GM23338 (cell line): Measurements from ENCODE around the gene OR10S1. TPM values are rescaled to one million over a fixed set of nuclear protein-coding genes. Genes with fewer than 3 reads are reported as not detected.

Source experiments
- ATAC-seq: fragments of 200-7000 bp; cut with Tn5 transposase; 3 replicates; pipeline ENCODE4 v1.9.1; 2020
- DNase-seq: peaks from one replicate; pipeline ENCODE4 v3.0.0-alpha.2; 2015; ENCODE audit warnings: low spot score
- H2AFZ ChIP-seq: fragments of 200-600 bp; sonication (generic); 2 replicates; pipeline ENCODE4 v1.8.0; 2016; ENCODE audit warnings: antibody characterized with exemption, mild to moderate bottlenecking, moderate library complexity
- H3F3A ChIP-seq: fragments of 200-600 bp; sonication (generic); replicated peaks from 2 replicates; pipeline ENCODE4 v1.8.0; 2017; ENCODE audit warnings: antibody characterized with exemption, mixed run types, low read depth
- H3K27ac ChIP-seq: fragments of 200-600 bp; sonication (generic); 2 replicates; pipeline ENCODE4 v1.6.1; 2016; ENCODE audit warnings: low read depth
- H3K27me3 ChIP-seq: fragments of 200-600 bp; sonication (generic); 2 replicates; pipeline ENCODE4 v1.8.0; 2016; ENCODE audit warnings: mild to moderate bottlenecking, mixed run types, moderate library complexity; ENCODE audit not compliant: insufficient read depth
- H3K36me3 ChIP-seq: fragments of 200-600 bp; sonication (generic); 2 replicates; pipeline ENCODE4 v1.8.0; 2016; ENCODE audit warnings: mild to moderate bottlenecking; ENCODE audit not compliant: insufficient read depth
- H3K4me1 ChIP-seq: fragments of 200-600 bp; sonication (generic); 2 replicates; pipeline ENCODE4 v1.8.0; 2016; ENCODE audit warnings: mild to moderate bottlenecking, moderate library complexity; ENCODE audit not compliant: insufficient read depth
- H3K4me2 ChIP-seq: fragments of 200-600 bp; sonication (generic); 2 replicates; pipeline ENCODE4 v1.7.1; 2017; ENCODE audit warnings: mixed run types
- H3K4me3 ChIP-seq: fragments of 200-600 bp; sonication (generic); 2 replicates; pipeline ENCODE4 v1.6.1; 2016; ENCODE audit warnings: mixed run types
- H3K79me2 ChIP-seq: fragments of 200-600 bp; sonication (generic); replicated peaks from 2 replicates; pipeline ENCODE4 v1.8.0; 2017; ENCODE audit warnings: mild to moderate bottlenecking; ENCODE audit not compliant: insufficient read depth
- H3K9me2 ChIP-seq: fragments of 200-600 bp; sonication (generic); 2 replicates; pipeline ENCODE4 v1.8.0; 2017; ENCODE audit not compliant: insufficient read depth
- H4K20me1 ChIP-seq: fragments of 200-600 bp; sonication (generic); replicated peaks from 2 replicates; pipeline ENCODE4 v1.8.0; 2017; ENCODE audit warnings: mild to moderate bottlenecking; ENCODE audit not compliant: insufficient read depth
- H3K27ac Mint-ChIP-seq: 2 replicates; pipeline ENCODE4 v1.8.0; 2020; ENCODE audit warnings: inconsistent platforms, mild to moderate bottlenecking, moderate library complexity, mixed read lengths
- H3K27me3 Mint-ChIP-seq: 3 replicates; pipeline ENCODE4 v1.8.0; 2022; ENCODE audit warnings: low read depth, mild to moderate bottlenecking, moderate library complexity, mixed read lengths, inconsistent platforms; ENCODE audit not compliant: insufficient read depth, poor library complexity
- H3K36me3 Mint-ChIP-seq: 3 replicates; pipeline ENCODE4 v1.8.0; 2021; ENCODE audit warnings: low read depth, mild to moderate bottlenecking, inconsistent platforms, moderate library complexity, mixed read lengths
- H3K4me1 Mint-ChIP-seq: 3 replicates; pipeline ENCODE4 v1.8.0; 2020; ENCODE audit warnings: mild to moderate bottlenecking, inconsistent platforms, mixed read lengths
- H3K4me3 Mint-ChIP-seq: 3 replicates; pipeline ENCODE4 v1.8.0; 2021; ENCODE audit warnings: moderate library complexity, mild to moderate bottlenecking, inconsistent platforms, mixed read lengths
- H3K9me3 Mint-ChIP-seq: 3 replicates; pipeline ENCODE4 v1.8.0; 2020; ENCODE audit warnings: moderate library complexity, mild to moderate bottlenecking, inconsistent platforms, mixed read lengths
- CREB1 ChIP-seq: fragments of 250-450 bp; sonication (Bioruptor Pico); IDR thresholded peaks from 2 replicates; pipeline ENCODE4 v1.5.0; 2020; ENCODE audit warnings: low read depth, mild to moderate bottlenecking, moderate library complexity
- CTCF ChIP-seq, 2 experiments: fragments of 200-600 bp in 1 of 2; sonication (generic) in 1 of 2; conservative IDR thresholded peaks; 2 replicates each; pipeline versions ENCODE4 v1.5.1 to v1.6.1; 2016 to 2017; ENCODE audit warnings: antibody characterized with exemption in 2 of 2, low read depth in 2 of 2, mild to moderate bottlenecking in 2 of 2, moderate library complexity in 1 of 2
- EZH2 ChIP-seq: fragments of 200-600 bp; sonication (generic); IDR thresholded peaks from one replicate; pipeline ENCODE4 v1.8.0; 2017; ENCODE audit warnings: antibody characterized with exemption, mild to moderate bottlenecking, low read depth; ENCODE audit not compliant: unreplicated experiment
- EZH2phosphoT487 ChIP-seq: fragments of 200-600 bp; sonication (generic); IDR thresholded peaks from one replicate; pipeline ENCODE4 v1.8.1; 2018; ENCODE audit warnings: antibody characterized with exemption; ENCODE audit not compliant: unreplicated experiment
- JUNB ChIP-seq: IDR thresholded peaks from one replicate; pipeline ENCODE4 v1.6.1; 2016; ENCODE audit warnings: antibody characterized with exemption; ENCODE audit not compliant: unreplicated experiment
- STAT1 ChIP-seq: IDR thresholded peaks from one replicate; pipeline ENCODE4 v1.6.1; 2016; ENCODE audit warnings: antibody characterized with exemption; ENCODE audit not compliant: unreplicated experiment
- ZNF114 ChIP-seq: fragments of 250-450 bp; sonication (Bioruptor Pico); IDR thresholded peaks from 2 replicates; pipeline ENCODE4 v1.5.0; 2020; ENCODE audit warnings: mild to moderate bottlenecking, moderate library complexity
- ZNF331 ChIP-seq: fragments of 250-450 bp; sonication (Bioruptor Pico); IDR thresholded peaks from 2 replicates; pipeline ENCODE4 v1.5.0; 2020; ENCODE audit warnings: low read depth, mild to moderate bottlenecking, moderate library complexity
- polyA plus RNA-seq: library from polyadenylated mRNA; unstranded; fragments of >200 nt; fragmentation: Nextera tagmentation; extraction: Ambion mirVana; gene quantifications from 2 replicates; pipeline ENCODE4 v1.2.1, GENCODE V29; 2016
- total RNA-seq: library from RNA; depleted of rRNA; stranded (reverse); fragments of >200 nt; shearing (Covaris generic); gene quantifications from 2 replicates; pipeline ENCODE4 v1.2.3, GENCODE V29; 2014
- TF ChIP-seq, protein P1 (sequence below): IDR thresholded peaks from one replicate; pipeline ENCODE4 v1.6.1; 2018; ENCODE audit warnings: antibody characterized with exemption; ENCODE audit not compliant: unreplicated experiment
- TF ChIP-seq, protein P2 (sequence below): IDR thresholded peaks from 2 replicates; pipeline ENCODE4 v1.6.1; 2016; ENCODE audit warnings: antibody characterized with exemption

The OR10S1 gene
- total and polyA plus RNA-seq, 2 experiments from 2014 or later, result not detected

DNA sequence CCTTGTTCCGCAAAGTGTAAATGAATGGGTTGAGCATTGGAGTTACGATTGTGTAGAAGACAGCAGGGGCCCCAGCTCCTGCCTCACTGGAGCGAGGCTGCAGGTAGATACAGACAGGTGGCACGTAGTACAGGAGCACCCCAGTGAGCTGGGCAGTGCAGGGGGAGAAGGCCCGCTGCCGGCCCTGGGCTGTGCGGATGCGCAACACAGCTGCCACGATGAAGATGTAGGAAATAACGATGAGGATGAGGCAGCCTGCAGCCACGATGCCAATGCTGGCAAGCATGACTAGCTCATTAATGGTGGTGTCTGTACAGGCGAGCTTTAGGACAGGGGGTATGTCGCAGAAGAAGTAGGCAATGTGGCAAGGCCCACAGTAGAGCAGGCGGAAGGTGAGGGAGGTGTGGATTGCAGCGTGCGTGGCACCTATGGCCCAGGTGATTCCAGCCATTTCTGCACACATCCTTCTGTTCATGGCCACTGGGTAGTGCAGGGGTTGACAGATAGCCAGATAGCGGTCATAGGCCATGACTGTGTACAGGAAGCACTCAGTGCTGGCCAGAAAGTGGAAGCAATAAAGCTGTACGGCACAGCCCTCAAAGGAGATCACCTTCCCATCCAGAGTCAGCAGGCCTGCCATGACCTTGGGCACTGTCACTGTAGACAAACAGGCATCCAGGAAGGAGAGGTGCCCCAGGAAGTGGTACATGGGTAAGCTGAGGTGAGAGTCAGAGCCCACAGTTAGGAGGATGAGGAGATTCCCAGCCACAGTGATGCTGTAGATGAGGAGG lies 616 bp downstream of the OR10S1 start (continued):
- TF ChIP-seq CTCF (conservative IDR thresholded peaks at IDR 0.05; ENCODE audit: low read depth in 2 of 2) (no peak), ZNF114 (CRISPR knock-in tag) (no peak), STAT1 (no peak), JUNB (no peak), EZH2phosphoT487 (no peak), ZNF331 (CRISPR knock-in tag) (no peak), CREB1 (CRISPR knock-in tag) (no peak), EZH2 (no peak)
- TF ChIP-seq, protein P1, sequence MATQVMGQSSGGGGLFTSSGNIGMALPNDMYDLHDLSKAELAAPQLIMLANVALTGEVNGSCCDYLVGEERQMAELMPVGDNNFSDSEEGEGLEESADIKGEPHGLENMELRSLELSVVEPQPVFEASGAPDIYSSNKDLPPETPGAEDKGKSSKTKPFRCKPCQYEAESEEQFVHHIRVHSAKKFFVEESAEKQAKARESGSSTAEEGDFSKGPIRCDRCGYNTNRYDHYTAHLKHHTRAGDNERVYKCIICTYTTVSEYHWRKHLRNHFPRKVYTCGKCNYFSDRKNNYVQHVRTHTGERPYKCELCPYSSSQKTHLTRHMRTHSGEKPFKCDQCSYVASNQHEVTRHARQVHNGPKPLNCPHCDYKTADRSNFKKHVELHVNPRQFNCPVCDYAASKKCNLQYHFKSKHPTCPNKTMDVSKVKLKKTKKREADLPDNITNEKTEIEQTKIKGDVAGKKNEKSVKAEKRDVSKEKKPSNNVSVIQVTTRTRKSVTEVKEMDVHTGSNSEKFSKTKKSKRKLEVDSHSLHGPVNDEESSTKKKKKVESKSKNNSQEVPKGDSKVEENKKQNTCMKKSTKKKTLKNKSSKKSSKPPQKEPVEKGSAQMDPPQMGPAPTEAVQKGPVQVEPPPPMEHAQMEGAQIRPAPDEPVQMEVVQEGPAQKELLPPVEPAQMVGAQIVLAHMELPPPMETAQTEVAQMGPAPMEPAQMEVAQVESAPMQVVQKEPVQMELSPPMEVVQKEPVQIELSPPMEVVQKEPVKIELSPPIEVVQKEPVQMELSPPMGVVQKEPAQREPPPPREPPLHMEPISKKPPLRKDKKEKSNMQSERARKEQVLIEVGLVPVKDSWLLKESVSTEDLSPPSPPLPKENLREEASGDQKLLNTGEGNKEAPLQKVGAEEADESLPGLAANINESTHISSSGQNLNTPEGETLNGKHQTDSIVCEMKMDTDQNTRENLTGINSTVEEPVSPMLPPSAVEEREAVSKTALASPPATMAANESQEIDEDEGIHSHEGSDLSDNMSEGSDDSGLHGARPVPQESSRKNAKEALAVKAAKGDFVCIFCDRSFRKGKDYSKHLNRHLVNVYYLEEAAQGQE, result no peak
- TF ChIP-seq, protein P2, sequence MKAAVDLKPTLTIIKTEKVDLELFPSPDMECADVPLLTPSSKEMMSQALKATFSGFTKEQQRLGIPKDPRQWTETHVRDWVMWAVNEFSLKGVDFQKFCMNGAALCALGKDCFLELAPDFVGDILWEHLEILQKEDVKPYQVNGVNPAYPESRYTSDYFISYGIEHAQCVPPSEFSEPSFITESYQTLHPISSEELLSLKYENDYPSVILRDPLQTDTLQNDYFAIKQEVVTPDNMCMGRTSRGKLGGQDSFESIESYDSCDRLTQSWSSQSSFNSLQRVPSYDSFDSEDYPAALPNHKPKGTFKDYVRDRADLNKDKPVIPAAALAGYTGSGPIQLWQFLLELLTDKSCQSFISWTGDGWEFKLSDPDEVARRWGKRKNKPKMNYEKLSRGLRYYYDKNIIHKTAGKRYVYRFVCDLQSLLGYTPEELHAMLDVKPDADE, result no peak

- no peaks in the 10 kb centered on the region for H3K36me3 Mint-ChIP-seq
- peaks cover 5% of the 10 kb centered on the region; the same call in 2 of the 3 replicates for H3K4me1 Mint-ChIP-seq
- Histone ChIP-seq H3K4me3 (no peak overlapping the region), H3K4me1 (no peaks in the 10 kb centered on the region), H3K27me3 (no peaks in the 10 kb centered on the region), H4K20me1 (no peaks in the 10 kb centered on the region), H3K36me3 (no peaks in the 10 kb centered on the region), H3F3A (no peaks in the 10 kb centered on the region), H3K9me2 (no peaks in the 10 kb centered on the region), H3K4me2 (no peak overlapping the region), H3K79me2 (no peaks in the 10 kb centered on the region), H3K27ac (no peak overlapping the region), H2AFZ (no peak overlapping the region)
- peaks cover under 1% of the 10 kb centered on the region; the same call in 1 of the 3 replicates for H3K9me3 Mint-ChIP-seq
- H3K27me3 Mint-ChIP-seq, result peaks cover 5% of the 10 kb centered on the region
- DNase-seq, result no peak
- H3K27ac Mint-ChIP-seq, result no peak overlapping the region
- no peak overlapping the region for H3K4me3 Mint-ChIP-seq
- ATAC-seq, result no peak
- TF ChIP-seq, protein P2, result no peak
- no peak for TF ChIP-seq CTCF (conservative IDR thresholded peaks at IDR 0.05; ENCODE audit: low read depth in 2 of 2)
Observed at GRCh38 chr11:123973816-123974215, 3.8 kb downstream of the OR10S1 start.
